Measurements from ENCODE around the gene ASPG.

Gene ASPG

DNA sequence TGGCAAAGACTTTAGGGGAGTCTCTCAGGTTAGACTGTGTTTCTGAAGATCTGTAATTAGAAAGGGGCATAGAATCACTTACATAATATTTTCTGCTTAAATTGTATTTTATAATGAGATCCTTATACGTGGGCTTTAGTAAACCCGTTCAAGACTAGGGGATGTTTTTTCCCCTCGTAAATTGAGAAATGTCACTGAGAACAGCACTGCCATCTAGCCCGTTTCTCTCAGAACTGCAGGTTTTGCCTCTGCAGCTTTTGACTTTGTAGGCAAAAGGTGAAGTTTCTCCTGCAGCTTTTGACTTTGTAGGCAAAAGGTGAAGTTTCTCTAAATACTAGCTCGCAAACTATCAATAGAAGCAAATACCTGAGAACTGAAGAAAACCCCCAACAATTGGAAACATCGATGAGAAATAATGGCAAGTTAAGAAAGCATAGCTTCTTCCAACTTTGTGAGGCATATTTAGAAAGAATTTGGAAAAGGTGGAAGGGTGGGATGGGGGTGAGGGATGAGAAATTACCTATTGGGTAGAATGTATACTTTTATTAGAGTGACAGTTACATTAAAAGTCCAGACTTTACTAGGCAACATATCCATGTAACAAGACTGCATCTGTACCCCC, 9.9 kb upstream of the ASPG start:
- no peak for DNase-seq (ENCODE audit: low read depth)

DNA sequence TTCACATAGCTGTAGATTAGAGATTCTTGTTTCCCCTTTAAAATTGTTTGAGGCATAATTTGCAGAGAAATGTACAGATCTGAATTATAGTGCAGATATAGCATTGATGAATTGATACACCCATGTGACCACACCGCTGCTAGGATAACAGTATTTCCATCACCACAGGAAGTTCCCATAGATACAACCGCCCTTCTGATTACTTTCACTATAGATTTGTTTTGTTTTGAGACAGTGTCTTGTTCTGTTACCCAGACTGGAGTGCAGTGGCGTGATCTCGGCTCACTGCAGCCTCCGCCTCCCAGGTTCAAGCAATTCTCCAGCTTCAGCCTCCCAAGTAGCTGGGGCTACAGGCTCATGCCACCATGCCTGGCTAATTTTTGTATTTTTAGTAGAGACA, 8.8 kb upstream of the ASPG start:
- no peak for DNase-seq (ENCODE audit: low read depth)

DNA sequence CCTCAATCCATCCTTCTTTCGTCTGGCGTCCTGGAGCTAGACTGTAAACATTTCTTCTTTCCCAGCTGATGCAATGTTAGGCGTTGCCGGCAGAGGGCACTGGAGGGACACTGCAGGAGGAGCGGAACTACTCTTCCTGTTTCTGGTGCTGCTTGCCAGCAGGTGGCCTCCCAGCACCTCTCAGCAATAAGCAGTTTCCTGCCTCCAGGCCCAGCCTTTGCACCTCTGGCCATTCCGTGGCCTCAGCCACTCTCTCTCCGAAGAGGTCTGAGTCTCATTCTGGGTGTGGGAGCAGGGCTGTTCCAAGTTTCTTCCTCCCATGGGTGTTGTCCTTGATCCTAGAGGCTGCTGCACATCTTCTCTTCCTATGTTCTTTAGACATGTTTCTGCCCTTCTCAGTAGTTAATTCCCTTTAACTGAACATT, 7.5 kb upstream of the ASPG start:
- peak; percentile 65 for DNase-seq (ENCODE audit: low read depth)

DNA sequence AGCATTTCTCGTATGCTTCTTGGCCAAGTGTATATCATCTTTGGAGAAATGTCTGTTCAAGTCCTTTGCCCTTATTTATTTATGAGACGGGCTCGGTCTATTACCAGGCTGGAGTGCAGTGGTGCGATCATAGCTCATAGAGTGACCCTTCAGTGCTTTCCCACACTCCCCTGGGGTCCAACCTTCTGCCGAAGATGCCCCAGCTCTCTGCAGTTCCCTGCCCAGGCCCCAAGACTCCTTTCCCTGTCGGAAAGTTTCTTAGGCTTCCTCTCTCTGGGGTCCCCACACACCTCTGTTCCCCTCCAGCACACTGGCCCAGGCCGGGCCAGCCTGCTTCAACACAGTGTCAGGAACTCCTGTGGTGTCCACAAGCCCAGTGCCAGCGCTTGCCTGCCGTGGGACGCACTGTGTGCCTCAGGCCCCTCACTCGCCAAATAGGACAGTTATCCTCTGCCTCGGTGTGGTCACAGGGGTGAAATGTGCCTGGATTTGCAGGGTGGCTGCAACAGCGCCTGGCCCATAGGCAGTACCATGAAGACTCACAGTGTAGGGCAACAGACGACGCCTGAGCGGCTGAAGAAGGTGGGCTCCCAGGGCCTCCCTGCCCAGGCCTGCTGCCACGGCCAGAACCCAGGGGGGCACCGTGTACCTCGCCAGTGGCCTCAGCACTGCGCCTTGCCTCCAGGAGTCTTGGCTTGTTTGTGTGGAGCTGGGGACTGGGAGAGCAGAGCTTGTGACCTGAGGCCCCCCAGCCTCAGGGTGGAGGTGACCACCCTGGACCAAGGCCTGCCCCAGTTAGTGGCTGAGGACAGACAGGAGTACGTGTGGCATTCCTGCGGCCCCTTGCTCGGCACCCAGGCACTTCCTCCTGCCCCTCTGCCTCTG, 4.9 kb upstream of the ASPG start:
- no peak for DNase-seq (ENCODE audit: low read depth)

DNA sequence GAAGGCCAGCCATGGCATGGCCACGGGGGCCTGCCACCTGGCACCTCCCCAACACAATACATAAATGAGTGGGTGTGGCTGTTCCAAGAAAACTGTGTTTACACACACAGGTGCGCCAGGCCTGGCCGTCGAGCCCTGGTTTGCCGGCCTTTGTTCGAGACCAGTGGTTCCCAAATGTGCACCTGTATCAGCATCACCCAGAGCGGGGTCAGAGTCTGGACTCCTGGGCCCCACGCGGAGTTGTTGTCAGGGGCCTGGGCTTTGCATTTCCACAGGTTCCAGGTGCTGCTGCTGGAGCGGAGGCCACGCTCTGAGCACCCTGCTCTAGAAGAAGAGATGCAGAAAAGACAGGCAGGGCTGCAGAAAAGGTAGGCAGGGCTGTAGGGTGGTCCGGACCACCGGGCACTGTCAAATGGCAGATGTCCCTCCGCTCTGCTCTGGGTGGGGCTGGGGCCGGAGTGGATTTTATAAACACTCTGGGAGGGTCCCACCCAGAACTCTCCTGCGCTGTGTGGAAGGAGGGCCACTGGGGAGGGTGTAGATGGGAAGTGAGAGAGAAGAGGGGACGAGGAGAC, 4.2 kb upstream of the ASPG start:
- DNase-seq (ENCODE audit: low read depth): no peak

- no peak for DNase-seq (ENCODE audit: low read depth)
Measured at GRCh38 chr14:104081951-104082464, 3.5 kb upstream of the ASPG start.

DNA sequence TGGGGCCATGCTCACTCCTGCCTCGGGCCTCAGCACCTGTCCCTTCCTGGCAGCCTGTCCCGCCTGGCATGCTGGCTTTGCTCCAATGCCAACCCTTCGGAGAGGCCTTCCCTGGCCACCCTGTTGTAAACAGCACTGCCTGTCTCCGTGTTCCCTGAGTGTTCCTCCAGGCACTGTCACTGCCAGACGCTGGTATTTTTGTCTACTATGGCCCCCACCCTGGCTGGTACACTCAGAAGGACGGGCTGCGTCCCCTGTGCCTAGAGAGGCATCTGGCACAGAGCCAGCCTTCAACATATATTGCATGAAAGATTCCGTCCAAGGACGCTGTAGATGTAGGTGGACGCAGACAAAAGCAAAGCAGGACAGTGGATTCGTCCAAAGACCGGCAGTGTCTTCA, 2.7 kb upstream of the ASPG start:
- no peak for DNase-seq (ENCODE audit: low read depth)

- DNase-seq (ENCODE audit: low read depth): no peak
Measured at GRCh38 chr14:104084251-104085002, 1.1 kb upstream of the ASPG start.

DNA sequence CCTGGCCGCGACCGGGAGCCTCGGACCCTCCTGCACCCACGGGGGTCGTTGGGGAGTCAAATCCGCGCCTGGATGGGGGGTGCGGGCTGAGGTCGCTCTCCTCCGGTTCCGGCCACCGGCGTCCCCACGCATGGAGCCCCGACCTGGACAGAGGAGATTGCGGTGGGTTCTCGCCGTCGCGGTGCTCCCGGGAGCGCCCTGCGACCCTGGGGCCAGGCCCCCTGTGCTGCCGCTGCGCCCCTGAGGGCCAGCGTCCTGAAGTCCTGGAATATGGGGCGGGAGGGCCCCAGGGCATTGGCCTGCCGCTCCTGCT, 345 bp downstream of the ASPG start:
- no peak for DNase-seq (ENCODE audit: low read depth)

- DNase-seq (ENCODE audit: low read depth): no peak
Measured at GRCh38 chr14:104086210-104086660, 735 bp downstream of the ASPG start.

- no peak for DNase-seq (ENCODE audit: low read depth)
Measured at GRCh38 chr14:104086661-104087461, 1.4 kb downstream of the ASPG start.

DNA sequence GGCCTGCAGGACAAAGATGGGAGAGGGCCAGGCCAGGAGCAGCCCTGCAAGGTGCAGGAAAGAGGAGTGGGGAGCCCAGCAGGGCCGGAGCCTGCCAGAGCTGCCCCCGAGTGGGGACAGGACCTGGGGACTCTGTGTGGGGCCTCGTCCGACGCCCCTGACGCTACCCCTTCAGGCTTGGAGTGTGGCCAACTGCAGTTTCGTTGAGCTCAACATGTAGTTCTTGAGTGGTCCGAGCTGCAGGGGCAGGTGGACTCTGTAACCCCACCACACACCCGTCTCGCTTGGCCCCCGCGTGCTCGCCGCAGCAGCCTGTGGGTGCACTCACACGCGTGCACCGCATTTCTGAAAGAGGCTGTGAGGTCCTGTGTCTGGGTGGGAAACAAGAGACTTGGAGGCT, 2.0 kb downstream of the ASPG start:
- no peak for DNase-seq (ENCODE audit: low read depth)

DNA sequence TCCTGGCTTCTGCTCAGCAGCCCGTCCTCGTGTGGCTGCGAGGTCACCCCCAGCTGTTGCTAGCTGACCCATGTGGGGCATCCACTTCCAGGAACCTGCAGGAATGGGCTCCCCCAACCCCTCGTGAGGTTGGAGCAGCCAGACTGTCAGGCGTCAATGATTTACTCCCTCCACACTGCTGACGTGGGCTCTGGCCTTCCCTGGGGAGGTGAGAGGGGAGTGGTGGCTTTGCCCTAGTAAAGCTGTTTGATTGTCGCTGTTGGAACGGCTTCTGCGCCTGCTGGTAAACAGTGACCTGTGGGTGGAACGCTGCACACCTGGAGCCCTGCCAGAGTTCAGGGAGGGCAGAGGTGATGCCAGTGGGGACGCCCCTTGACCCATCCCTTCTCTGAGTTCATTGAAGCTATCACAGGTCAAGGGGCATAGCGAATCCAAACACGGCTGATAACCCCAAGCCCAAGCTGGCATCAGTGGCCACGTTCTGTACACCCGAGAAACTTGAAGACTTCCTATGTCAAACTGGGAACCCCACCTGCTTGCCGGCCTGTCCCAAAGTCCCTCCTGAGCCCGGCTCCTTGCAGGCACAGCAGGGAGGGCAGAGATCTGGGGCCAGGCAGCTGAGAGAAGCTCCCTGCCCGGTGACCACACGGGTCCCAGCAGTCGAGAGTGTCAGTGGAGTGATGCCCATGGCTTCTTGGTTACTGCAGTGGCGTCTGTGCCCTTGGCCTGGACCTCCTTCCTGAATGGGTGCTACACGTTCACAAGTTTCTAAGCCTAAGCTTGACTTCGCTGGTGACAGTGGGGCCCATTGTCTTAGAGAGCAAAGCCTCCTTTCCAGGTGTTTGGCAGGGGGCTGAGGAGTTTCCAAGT, 2.7 kb downstream of the ASPG start:
- no peak for DNase-seq (ENCODE audit: low read depth)

- no peak for DNase-seq (ENCODE audit: low read depth)
Measured at GRCh38 chr14:104090071-104090748, 4.7 kb downstream of the ASPG start.

- no peak for DNase-seq (ENCODE audit: low read depth)
Measured at GRCh38 chr14:104091061-104091926, 5.8 kb downstream of the ASPG start.

DNA sequence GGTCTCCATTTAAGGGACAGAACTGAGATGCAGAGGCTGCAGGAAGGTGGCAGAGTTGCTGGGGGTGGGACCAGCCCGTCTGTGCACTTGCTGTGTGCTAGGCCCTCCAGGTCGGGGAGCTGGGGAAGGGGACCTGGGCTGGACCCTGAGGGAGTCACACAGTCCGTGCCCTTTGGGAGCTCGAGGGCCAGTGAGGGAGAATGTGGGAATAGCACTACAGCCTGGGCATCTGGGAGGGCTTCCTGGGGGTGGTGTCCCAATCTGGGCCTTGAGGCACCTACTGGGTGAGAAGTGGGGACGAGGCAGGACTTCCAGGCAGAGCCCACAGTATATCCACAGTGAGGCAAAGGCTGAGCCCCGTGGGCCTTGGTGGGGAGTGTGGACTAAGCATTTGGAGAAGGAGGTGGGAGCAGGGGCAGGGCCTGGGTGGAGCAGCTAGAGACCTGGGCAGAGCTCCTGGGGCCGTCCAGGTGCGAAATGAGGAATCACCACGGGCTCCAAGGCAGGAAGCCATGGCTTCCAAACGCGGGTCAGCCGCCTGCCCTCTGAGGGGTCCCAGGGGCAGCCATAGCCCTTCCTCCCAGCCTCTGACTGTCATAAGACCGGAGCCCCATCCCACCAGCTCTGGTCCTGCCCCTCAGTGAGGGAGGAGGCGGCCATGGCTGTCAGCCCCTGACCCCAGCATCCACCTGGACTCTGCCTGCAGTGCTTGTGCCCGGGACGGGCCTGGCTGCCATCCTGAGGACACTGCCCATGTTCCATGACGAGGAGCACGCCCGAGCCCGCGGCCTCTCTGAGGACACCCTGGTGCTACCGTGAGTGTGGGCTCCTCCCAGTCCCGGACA, 6.6 kb downstream of the ASPG start:
- DNase-seq (ENCODE audit: low read depth): no peak

DNA sequence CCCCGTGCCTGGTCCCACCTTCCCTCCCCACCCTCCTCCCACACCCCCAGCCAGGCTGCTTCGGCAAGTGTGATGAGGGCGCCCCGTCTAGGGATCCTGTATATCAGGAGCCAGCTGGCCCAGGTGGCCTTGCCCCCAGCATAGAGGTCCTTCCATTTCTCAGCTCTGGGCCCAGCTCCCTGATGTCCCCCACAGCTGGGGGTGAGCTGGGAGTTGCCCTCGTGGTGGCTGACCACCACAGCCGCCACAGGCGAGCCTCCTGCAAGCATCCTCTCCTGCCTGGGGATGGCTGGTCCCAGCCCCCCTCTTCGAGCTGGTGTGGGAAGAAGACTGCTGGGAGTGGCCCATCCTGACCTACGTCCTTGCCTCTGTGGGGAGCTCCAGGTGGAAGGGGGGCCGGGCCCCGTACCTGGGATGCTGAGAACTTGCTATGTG, 7.4 kb downstream of the ASPG start:
- DNase-seq (ENCODE audit: low read depth): no peak

All from stimulated activated CD8-positive, alpha-beta memory T cell treated with anti-CD3 and anti-CD28 coated beads, Interleukin-12 subunit alpha, Interleukin-12 subunit beta, amount 100 ng/mL, for 4 hours (primary cell).